GM23338 (cell line): ENCODE measurements around the gene NSF. TPM values are rescaled to one million over a fixed set of nuclear protein-coding genes. Genes with fewer than 3 reads are reported as not detected.

Experiments
- ATAC-seq: fragments of 200-7000 bp; cut with Tn5 transposase; 3 replicates; pipeline ENCODE4 v1.9.1; 2020
- DNase-seq: peaks from one replicate; pipeline ENCODE4 v3.0.0-alpha.2; 2015; ENCODE audit warnings: low spot score
- H2AFZ ChIP-seq: fragments of 200-600 bp; sonication (generic); 2 replicates; pipeline ENCODE4 v1.8.0; 2016; ENCODE audit warnings: antibody characterized with exemption, mild to moderate bottlenecking, moderate library complexity
- H3F3A ChIP-seq: fragments of 200-600 bp; sonication (generic); replicated peaks from 2 replicates; pipeline ENCODE4 v1.8.0; 2017; ENCODE audit warnings: antibody characterized with exemption, mixed run types, low read depth
- H3K27ac ChIP-seq: fragments of 200-600 bp; sonication (generic); 2 replicates; pipeline ENCODE4 v1.6.1; 2016; ENCODE audit warnings: low read depth
- H3K27me3 ChIP-seq: fragments of 200-600 bp; sonication (generic); 2 replicates; pipeline ENCODE4 v1.8.0; 2016; ENCODE audit warnings: mild to moderate bottlenecking, mixed run types, moderate library complexity; ENCODE audit not compliant: insufficient read depth
- H3K36me3 ChIP-seq: fragments of 200-600 bp; sonication (generic); 2 replicates; pipeline ENCODE4 v1.8.0; 2016; ENCODE audit warnings: mild to moderate bottlenecking; ENCODE audit not compliant: insufficient read depth
- H3K4me1 ChIP-seq: fragments of 200-600 bp; sonication (generic); 2 replicates; pipeline ENCODE4 v1.8.0; 2016; ENCODE audit warnings: mild to moderate bottlenecking, moderate library complexity; ENCODE audit not compliant: insufficient read depth
- H3K4me2 ChIP-seq: fragments of 200-600 bp; sonication (generic); 2 replicates; pipeline ENCODE4 v1.7.1; 2017; ENCODE audit warnings: mixed run types
- H3K4me3 ChIP-seq: fragments of 200-600 bp; sonication (generic); 2 replicates; pipeline ENCODE4 v1.6.1; 2016; ENCODE audit warnings: mixed run types
- H3K79me2 ChIP-seq: fragments of 200-600 bp; sonication (generic); replicated peaks from 2 replicates; pipeline ENCODE4 v1.8.0; 2017; ENCODE audit warnings: mild to moderate bottlenecking; ENCODE audit not compliant: insufficient read depth
- H3K9me2 ChIP-seq: fragments of 200-600 bp; sonication (generic); 2 replicates; pipeline ENCODE4 v1.8.0; 2017; ENCODE audit not compliant: insufficient read depth
- H4K20me1 ChIP-seq: fragments of 200-600 bp; sonication (generic); replicated peaks from 2 replicates; pipeline ENCODE4 v1.8.0; 2017; ENCODE audit warnings: mild to moderate bottlenecking; ENCODE audit not compliant: insufficient read depth
- H3K27ac Mint-ChIP-seq: 2 replicates; pipeline ENCODE4 v1.8.0; 2020; ENCODE audit warnings: inconsistent platforms, mild to moderate bottlenecking, moderate library complexity, mixed read lengths
- H3K27me3 Mint-ChIP-seq: 3 replicates; pipeline ENCODE4 v1.8.0; 2022; ENCODE audit warnings: low read depth, mild to moderate bottlenecking, moderate library complexity, mixed read lengths, inconsistent platforms; ENCODE audit not compliant: insufficient read depth, poor library complexity
- H3K36me3 Mint-ChIP-seq: 3 replicates; pipeline ENCODE4 v1.8.0; 2021; ENCODE audit warnings: low read depth, mild to moderate bottlenecking, inconsistent platforms, moderate library complexity, mixed read lengths
- H3K4me1 Mint-ChIP-seq: 3 replicates; pipeline ENCODE4 v1.8.0; 2020; ENCODE audit warnings: mild to moderate bottlenecking, inconsistent platforms, mixed read lengths
- H3K4me3 Mint-ChIP-seq: 3 replicates; pipeline ENCODE4 v1.8.0; 2021; ENCODE audit warnings: moderate library complexity, mild to moderate bottlenecking, inconsistent platforms, mixed read lengths
- H3K9me3 Mint-ChIP-seq: 3 replicates; pipeline ENCODE4 v1.8.0; 2020; ENCODE audit warnings: moderate library complexity, mild to moderate bottlenecking, inconsistent platforms, mixed read lengths
- EZH2 ChIP-seq: fragments of 200-600 bp; sonication (generic); IDR thresholded peaks from one replicate; pipeline ENCODE4 v1.8.0; 2017; ENCODE audit warnings: antibody characterized with exemption, mild to moderate bottlenecking, low read depth; ENCODE audit not compliant: unreplicated experiment
- EZH2phosphoT487 ChIP-seq: fragments of 200-600 bp; sonication (generic); IDR thresholded peaks from one replicate; pipeline ENCODE4 v1.8.1; 2018; ENCODE audit warnings: antibody characterized with exemption; ENCODE audit not compliant: unreplicated experiment
- JUNB ChIP-seq: IDR thresholded peaks from one replicate; pipeline ENCODE4 v1.6.1; 2016; ENCODE audit warnings: antibody characterized with exemption; ENCODE audit not compliant: unreplicated experiment
- NANOG ChIP-seq: IDR thresholded peaks from 2 replicates; pipeline ENCODE4 v1.6.1; 2016; ENCODE audit warnings: antibody characterized with exemption, borderline replicate concordance
- POLR2AphosphoS5 ChIP-seq: IDR thresholded peaks from 2 replicates; pipeline ENCODE4 v1.6.1; 2016; ENCODE audit warnings: antibody characterized with exemption, low read depth
- STAT1 ChIP-seq: IDR thresholded peaks from one replicate; pipeline ENCODE4 v1.6.1; 2016; ENCODE audit warnings: antibody characterized with exemption; ENCODE audit not compliant: unreplicated experiment
- ZNF114 ChIP-seq: fragments of 250-450 bp; sonication (Bioruptor Pico); IDR thresholded peaks from 2 replicates; pipeline ENCODE4 v1.5.0; 2020; ENCODE audit warnings: mild to moderate bottlenecking, moderate library complexity
- ZNF331 ChIP-seq: fragments of 250-450 bp; sonication (Bioruptor Pico); IDR thresholded peaks from 2 replicates; pipeline ENCODE4 v1.5.0; 2020; ENCODE audit warnings: low read depth, mild to moderate bottlenecking, moderate library complexity
- polyA plus RNA-seq: library from polyadenylated mRNA; unstranded; fragments of >200 nt; fragmentation: Nextera tagmentation; extraction: Ambion mirVana; gene quantifications from 2 replicates; pipeline ENCODE4 v1.2.1, GENCODE V29; 2016
- total RNA-seq: library from RNA; depleted of rRNA; stranded (reverse); fragments of >200 nt; shearing (Covaris generic); gene quantifications from 2 replicates; pipeline ENCODE4 v1.2.3, GENCODE V29; 2014
- TF ChIP-seq, protein P1 (sequence below): IDR thresholded peaks from 2 replicates; pipeline ENCODE4 v1.6.1; 2016; ENCODE audit warnings: antibody characterized with exemption
- TF ChIP-seq, protein P2 (sequence below), 2 experiments: fragments of 200-600 bp in 1 of 2; sonication (generic) in 1 of 2; conservative IDR thresholded peaks; 2 replicates each; pipeline versions ENCODE4 v1.5.1 to v1.6.1; 2016 to 2017; ENCODE audit warnings: antibody characterized with exemption in 2 of 2, low read depth in 2 of 2, mild to moderate bottlenecking in 2 of 2, moderate library complexity in 1 of 2
- TF ChIP-seq, protein P3 (sequence below): IDR thresholded peaks from one replicate; pipeline ENCODE4 v1.6.1; 2018; ENCODE audit warnings: antibody characterized with exemption; ENCODE audit not compliant: unreplicated experiment

NSF gene
- total and polyA plus RNA-seq, 2 experiments from 2014 or later: 12.5 to 26.5 TPM

DNA sequence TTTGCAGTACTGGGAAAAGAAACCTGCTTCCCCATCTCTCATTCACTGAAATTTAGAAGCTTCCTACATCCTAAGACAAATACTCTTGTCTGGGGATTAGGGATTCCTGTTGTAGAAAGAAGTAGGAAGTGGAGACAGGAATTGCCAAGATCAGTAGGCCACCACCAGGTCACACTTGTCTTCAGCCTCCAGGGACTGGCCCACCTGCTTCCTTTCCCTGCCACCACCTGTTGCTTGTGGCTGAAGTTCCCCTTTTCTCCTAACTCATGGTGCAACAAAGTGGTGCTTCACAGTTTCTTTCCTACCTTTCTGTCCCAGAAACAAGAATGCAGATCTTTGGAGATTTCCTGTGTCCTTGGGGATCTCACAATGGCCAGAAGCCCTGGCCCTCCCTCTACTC, 145.6 kb downstream of the NSF start:
- Histone ChIP-seq H3K4me2 (no peak overlapping the region), H3K79me2 (no peaks in the 10 kb centered on the region), H3K27ac (no peak overlapping the region), H3K4me3 (no peak overlapping the region), H3F3A (peaks cover 8% of the 10 kb centered on the region; the same call in 1 of the 2 replicates), H3K9me2 (no peaks in the 10 kb centered on the region), H2AFZ (no peak overlapping the region), H3K27me3 (no peaks in the 10 kb centered on the region), H3K4me1 (peaks cover 25% of the 10 kb centered on the region), H3K36me3 (no peaks in the 10 kb centered on the region), H4K20me1 (no peaks in the 10 kb centered on the region)
- no peak for ATAC-seq
- DNase-seq: no peak
- Mint-ChIP-seq H3K4me3 (no peak overlapping the region), H3K4me1 (peaks cover 32% of the 10 kb centered on the region), H3K27ac (no peak overlapping the region), H3K9me3 (no peaks in the 10 kb centered on the region; the same call in 2 of the 3 replicates), H3K36me3 (no peaks in the 10 kb centered on the region), H3K27me3 (peaks cover 9% of the 10 kb centered on the region)
- TF ChIP-seq, protein P1, sequence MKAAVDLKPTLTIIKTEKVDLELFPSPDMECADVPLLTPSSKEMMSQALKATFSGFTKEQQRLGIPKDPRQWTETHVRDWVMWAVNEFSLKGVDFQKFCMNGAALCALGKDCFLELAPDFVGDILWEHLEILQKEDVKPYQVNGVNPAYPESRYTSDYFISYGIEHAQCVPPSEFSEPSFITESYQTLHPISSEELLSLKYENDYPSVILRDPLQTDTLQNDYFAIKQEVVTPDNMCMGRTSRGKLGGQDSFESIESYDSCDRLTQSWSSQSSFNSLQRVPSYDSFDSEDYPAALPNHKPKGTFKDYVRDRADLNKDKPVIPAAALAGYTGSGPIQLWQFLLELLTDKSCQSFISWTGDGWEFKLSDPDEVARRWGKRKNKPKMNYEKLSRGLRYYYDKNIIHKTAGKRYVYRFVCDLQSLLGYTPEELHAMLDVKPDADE: no peak
- TF ChIP-seq ZNF331 (no peak), POLR2AphosphoS5 (no peak)
- TF ChIP-seq, protein P2, sequence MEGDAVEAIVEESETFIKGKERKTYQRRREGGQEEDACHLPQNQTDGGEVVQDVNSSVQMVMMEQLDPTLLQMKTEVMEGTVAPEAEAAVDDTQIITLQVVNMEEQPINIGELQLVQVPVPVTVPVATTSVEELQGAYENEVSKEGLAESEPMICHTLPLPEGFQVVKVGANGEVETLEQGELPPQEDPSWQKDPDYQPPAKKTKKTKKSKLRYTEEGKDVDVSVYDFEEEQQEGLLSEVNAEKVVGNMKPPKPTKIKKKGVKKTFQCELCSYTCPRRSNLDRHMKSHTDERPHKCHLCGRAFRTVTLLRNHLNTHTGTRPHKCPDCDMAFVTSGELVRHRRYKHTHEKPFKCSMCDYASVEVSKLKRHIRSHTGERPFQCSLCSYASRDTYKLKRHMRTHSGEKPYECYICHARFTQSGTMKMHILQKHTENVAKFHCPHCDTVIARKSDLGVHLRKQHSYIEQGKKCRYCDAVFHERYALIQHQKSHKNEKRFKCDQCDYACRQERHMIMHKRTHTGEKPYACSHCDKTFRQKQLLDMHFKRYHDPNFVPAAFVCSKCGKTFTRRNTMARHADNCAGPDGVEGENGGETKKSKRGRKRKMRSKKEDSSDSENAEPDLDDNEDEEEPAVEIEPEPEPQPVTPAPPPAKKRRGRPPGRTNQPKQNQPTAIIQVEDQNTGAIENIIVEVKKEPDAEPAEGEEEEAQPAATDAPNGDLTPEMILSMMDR (conservative IDR thresholded peaks at IDR 0.05; ENCODE audit: low read depth in 2 of 2): no peak

DNA sequence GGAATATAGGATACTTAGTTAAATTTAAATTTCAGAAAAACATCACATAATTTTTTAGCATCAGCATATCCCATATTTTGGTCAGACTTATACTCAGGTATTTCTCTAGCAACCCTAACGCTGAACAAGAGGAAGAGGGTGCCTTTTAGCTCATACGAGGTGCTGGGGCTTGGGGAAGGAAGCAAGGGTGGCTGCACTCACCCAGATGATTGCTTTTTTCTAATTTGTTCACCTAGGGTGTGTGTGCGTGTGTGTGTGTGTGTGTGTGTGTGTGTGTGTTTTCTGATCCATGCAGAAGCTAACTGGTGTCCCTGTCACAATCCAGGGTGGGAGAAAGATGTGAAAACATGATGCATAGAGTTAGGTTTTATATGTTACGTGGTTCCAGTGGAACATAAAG, 146.9 kb downstream of the NSF start:
- TF ChIP-seq POLR2AphosphoS5 (no peak), ZNF114 (CRISPR knock-in tag) (no peak), JUNB (no peak), NANOG (no peak), EZH2 (no peak), STAT1 (no peak), ZNF331 (no peak), EZH2phosphoT487 (no peak)
- TF ChIP-seq, protein P2 (conservative IDR thresholded peaks at IDR 0.05; ENCODE audit: low read depth in 2 of 2): no peak
- TF ChIP-seq, protein P3, sequence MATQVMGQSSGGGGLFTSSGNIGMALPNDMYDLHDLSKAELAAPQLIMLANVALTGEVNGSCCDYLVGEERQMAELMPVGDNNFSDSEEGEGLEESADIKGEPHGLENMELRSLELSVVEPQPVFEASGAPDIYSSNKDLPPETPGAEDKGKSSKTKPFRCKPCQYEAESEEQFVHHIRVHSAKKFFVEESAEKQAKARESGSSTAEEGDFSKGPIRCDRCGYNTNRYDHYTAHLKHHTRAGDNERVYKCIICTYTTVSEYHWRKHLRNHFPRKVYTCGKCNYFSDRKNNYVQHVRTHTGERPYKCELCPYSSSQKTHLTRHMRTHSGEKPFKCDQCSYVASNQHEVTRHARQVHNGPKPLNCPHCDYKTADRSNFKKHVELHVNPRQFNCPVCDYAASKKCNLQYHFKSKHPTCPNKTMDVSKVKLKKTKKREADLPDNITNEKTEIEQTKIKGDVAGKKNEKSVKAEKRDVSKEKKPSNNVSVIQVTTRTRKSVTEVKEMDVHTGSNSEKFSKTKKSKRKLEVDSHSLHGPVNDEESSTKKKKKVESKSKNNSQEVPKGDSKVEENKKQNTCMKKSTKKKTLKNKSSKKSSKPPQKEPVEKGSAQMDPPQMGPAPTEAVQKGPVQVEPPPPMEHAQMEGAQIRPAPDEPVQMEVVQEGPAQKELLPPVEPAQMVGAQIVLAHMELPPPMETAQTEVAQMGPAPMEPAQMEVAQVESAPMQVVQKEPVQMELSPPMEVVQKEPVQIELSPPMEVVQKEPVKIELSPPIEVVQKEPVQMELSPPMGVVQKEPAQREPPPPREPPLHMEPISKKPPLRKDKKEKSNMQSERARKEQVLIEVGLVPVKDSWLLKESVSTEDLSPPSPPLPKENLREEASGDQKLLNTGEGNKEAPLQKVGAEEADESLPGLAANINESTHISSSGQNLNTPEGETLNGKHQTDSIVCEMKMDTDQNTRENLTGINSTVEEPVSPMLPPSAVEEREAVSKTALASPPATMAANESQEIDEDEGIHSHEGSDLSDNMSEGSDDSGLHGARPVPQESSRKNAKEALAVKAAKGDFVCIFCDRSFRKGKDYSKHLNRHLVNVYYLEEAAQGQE: no peak
- TF ChIP-seq, protein P1: no peak
- no peak for DNase-seq
- Histone ChIP-seq H3K36me3 (no peaks in the 10 kb centered on the region), H3K27me3 (no peaks in the 10 kb centered on the region), H3F3A (peaks cover 8% of the 10 kb centered on the region; the same call in 1 of the 2 replicates), H3K4me3 (no peak overlapping the region), H3K27ac (no peak overlapping the region), H4K20me1 (no peaks in the 10 kb centered on the region), H3K4me2 (no peak overlapping the region), H2AFZ (no peak overlapping the region), H3K4me1 (peaks cover 15% of the 10 kb centered on the region), H3K9me2 (no peaks in the 10 kb centered on the region), H3K79me2 (no peaks in the 10 kb centered on the region)
- no peak for ATAC-seq
- no peaks in the 10 kb centered on the region for H3K36me3 Mint-ChIP-seq
- peaks cover 9% of the 10 kb centered on the region for H3K27me3 Mint-ChIP-seq
- no peaks in the 10 kb centered on the region; the same call in 2 of the 3 replicates for H3K9me3 Mint-ChIP-seq
- peaks cover 26% of the 10 kb centered on the region for H3K4me1 Mint-ChIP-seq
- H3K4me3 Mint-ChIP-seq: no peak overlapping the region
- H3K27ac Mint-ChIP-seq: no peak overlapping the region
